Nephron (organoid): ENCODE data around the gene ANGPT4.

Source experiments
- H3K27ac Mint-ChIP-seq, 3 experiments: 2 replicates each; pipeline ENCODE4 v1.8.0; 2020; ENCODE audit warnings: mixed read lengths in 3 of 3, mild to moderate bottlenecking in 2 of 3, moderate library complexity in 1 of 3
- H3K27me3 Mint-ChIP-seq: 2 replicates; pipeline ENCODE4 v1.8.0; 2021; ENCODE audit warnings: low read depth, mild to moderate bottlenecking, moderate library complexity, mixed read lengths
- H3K36me3 Mint-ChIP-seq: 2 replicates; pipeline ENCODE4 v1.8.0; 2020; ENCODE audit warnings: low read depth, mixed read lengths
- H3K4me1 Mint-ChIP-seq: 2 replicates; pipeline ENCODE4 v1.8.0; 2020; ENCODE audit warnings: mixed read lengths
- H3K4me3 Mint-ChIP-seq, 3 experiments: 2 replicates each; pipeline ENCODE4 v1.8.0; 2020; ENCODE audit warnings: mild to moderate bottlenecking in 3 of 3, mixed read lengths in 3 of 3, moderate library complexity in 2 of 3
- H3K9me3 Mint-ChIP-seq: 2 replicates; pipeline ENCODE4 v1.8.0; 2020; ENCODE audit warnings: mixed read lengths
- CTCF ChIP-seq, 3 experiments: fragments of 200-600 bp; sonication (generic); IDR thresholded peaks; one replicate each; pipeline ENCODE4 v1.5.0; 2021; ENCODE audit warnings: antibody characterized with exemption in 3 of 3; ENCODE audit not compliant: unreplicated experiment in 3 of 3

ANGPT4 gene

GRCh38 chr20:875115-875514, 41.0 kb downstream of the ANGPT4 start:
- Mint-ChIP-seq H3K4me3 (no peak overlapping the region), H3K27me3 (peaks cover 21% of the 10 kb centered on the region), H3K27ac (no peak overlapping the region), H3K36me3 (no peaks in the 10 kb centered on the region), H3K4me1 (no peaks in the 10 kb centered on the region), H3K9me3 (no peaks in the 10 kb centered on the region)
- no peak for TF ChIP-seq CTCF (IDR thresholded peaks at IDR 0.05; ENCODE audit: unreplicated experiment in 3 of 3)

GRCh38 chr20:873875-874607, 42.1 kb downstream of the ANGPT4 start:
- Mint-ChIP-seq H3K9me3 (no peaks in the 10 kb centered on the region), H3K36me3 (no peaks in the 10 kb centered on the region), H3K4me3 (no peak overlapping the region), H3K27me3 (peaks cover 26% of the 10 kb centered on the region), H3K27ac (no peak overlapping the region), H3K4me1 (no peaks in the 10 kb centered on the region)
- no peak for TF ChIP-seq CTCF (IDR thresholded peaks at IDR 0.05; ENCODE audit: unreplicated experiment in 3 of 3)

- no peaks in the 10 kb centered on the region for H3K36me3 Mint-ChIP-seq
- peaks cover 31% of the 10 kb centered on the region for H3K27me3 Mint-ChIP-seq
- H3K9me3 Mint-ChIP-seq, result no peaks in the 10 kb centered on the region
- H3K4me1 Mint-ChIP-seq, result no peaks in the 10 kb centered on the region
- H3K27ac Mint-ChIP-seq, result no peak overlapping the region
- H3K4me3 Mint-ChIP-seq, result no peak overlapping the region
- no peak for TF ChIP-seq CTCF (IDR thresholded peaks at IDR 0.05; ENCODE audit: unreplicated experiment in 3 of 3)
These were observed 43.1 kb downstream of the ANGPT4 start for GRCh38 chr20:872855-873520.

GRCh38 chr20:871948-872347, 44.2 kb downstream of the ANGPT4 start:
- Mint-ChIP-seq H3K27me3 (peaks cover 34% of the 10 kb centered on the region), H3K4me1 (no peaks in the 10 kb centered on the region)
- TF ChIP-seq CTCF (IDR thresholded peaks at IDR 0.05; ENCODE audit: unreplicated experiment in 3 of 3), result no peak

GRCh38 chr20:871436-871835, 44.7 kb downstream of the ANGPT4 start:
- Mint-ChIP-seq H3K4me3 (no peak overlapping the region), H3K27me3 (peaks cover 33% of the 10 kb centered on the region), H3K9me3 (no peaks in the 10 kb centered on the region), H3K4me1 (no peaks in the 10 kb centered on the region), H3K36me3 (no peaks in the 10 kb centered on the region), H3K27ac (no peak overlapping the region)
- TF ChIP-seq CTCF (IDR thresholded peaks at IDR 0.05; ENCODE audit: unreplicated experiment in 3 of 3), result no peak

More at GRCh38 chr20:871948-872347, 44.2 kb downstream of the ANGPT4 start:
- Mint-ChIP-seq H3K4me3 (no peak overlapping the region), H3K9me3 (no peaks in the 10 kb centered on the region), H3K27ac (no peak overlapping the region), H3K36me3 (no peaks in the 10 kb centered on the region)

GRCh38 chr20:870758-871157, 45.4 kb downstream of the ANGPT4 start:
- H3K36me3 Mint-ChIP-seq, result no peaks in the 10 kb centered on the region
- H3K9me3 Mint-ChIP-seq, result no peaks in the 10 kb centered on the region
- H3K27me3 Mint-ChIP-seq, result peaks cover 40% of the 10 kb centered on the region
- no peak overlapping the region for H3K4me3 Mint-ChIP-seq
- no peaks in the 10 kb centered on the region for H3K4me1 Mint-ChIP-seq
- no peak overlapping the region for H3K27ac Mint-ChIP-seq
- no peak for TF ChIP-seq CTCF (IDR thresholded peaks at IDR 0.05; ENCODE audit: unreplicated experiment in 3 of 3)
